ENCODE data around the gene PAPSS2.
"Not testable (repeated sequence)": the region's sequence is repeated elsewhere in the genome, so short reads cannot be mapped to it uniquely, and the experiment has no call there.

The PAPSS2 gene

DNA sequence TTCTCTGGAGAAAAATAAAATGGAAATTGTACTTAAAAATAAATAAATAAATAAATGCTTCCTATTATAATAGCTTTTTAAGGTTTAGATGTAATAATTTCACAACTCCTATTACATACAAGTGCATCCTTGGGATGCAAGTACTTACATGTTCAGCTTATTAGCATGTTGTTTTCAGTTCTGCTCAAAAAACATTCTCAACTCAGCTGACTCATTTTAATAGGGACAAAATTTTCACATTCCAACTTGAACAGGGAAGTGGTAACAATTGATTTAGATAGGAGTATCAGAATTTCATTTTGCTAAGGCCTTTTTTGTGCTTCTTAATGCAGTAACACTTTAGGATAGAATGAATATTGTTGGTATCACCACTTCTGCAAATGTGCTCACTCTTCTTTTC, 16.7 kb upstream of the PAPSS2 start:
- no peak for DNase-seq (ENCODE audit: low read depth in 2 of 2)

GRCh38 chr10:87643920-87644319, 15.8 kb upstream of the PAPSS2 start:
- DNase-seq (ENCODE audit: low read depth in 2 of 2) = no peak

- DNase-seq (ENCODE audit: low read depth in 2 of 2) = not testable (repeated sequence)
Observed at GRCh38 chr10:87644500-87644899, 15.2 kb upstream of the PAPSS2 start.

GRCh38 chr10:87646192-87646909, 13.3 kb upstream of the PAPSS2 start:
- no peak for DNase-seq (ENCODE audit: low read depth in 2 of 2)

- no peak for DNase-seq (ENCODE audit: low read depth in 2 of 2)
Observed at GRCh38 chr10:87646935-87647334, 12.7 kb upstream of the PAPSS2 start.

GRCh38 chr10:87650838-87651589, 8.7 kb upstream of the PAPSS2 start:
- DNase-seq (ENCODE audit: low read depth in 2 of 2) = no peak

- no peak for DNase-seq (ENCODE audit: low read depth in 2 of 2)
Observed at GRCh38 chr10:87651801-87652200, 7.9 kb upstream of the PAPSS2 start.

DNA sequence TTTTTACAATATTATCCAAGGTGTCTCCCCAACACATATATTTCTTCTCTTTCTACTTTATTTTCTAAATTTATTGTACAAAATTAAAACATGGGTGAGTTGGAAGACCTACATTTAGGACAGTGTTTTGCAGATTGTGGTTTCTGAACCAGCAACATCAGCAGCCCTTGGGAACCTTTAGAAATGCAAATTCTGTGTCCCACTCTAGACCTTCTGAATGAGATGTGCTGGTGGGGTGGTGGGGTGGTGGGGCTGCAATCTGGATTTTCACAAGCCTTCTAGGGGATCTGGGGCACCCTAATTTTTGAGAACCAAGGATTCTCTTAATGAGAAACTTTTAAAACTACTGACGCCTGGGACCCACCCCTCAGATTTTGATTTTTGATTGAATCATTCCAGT, 7.4 kb upstream of the PAPSS2 start:
- no peak for DNase-seq (ENCODE audit: low read depth in 2 of 2)

DNA sequence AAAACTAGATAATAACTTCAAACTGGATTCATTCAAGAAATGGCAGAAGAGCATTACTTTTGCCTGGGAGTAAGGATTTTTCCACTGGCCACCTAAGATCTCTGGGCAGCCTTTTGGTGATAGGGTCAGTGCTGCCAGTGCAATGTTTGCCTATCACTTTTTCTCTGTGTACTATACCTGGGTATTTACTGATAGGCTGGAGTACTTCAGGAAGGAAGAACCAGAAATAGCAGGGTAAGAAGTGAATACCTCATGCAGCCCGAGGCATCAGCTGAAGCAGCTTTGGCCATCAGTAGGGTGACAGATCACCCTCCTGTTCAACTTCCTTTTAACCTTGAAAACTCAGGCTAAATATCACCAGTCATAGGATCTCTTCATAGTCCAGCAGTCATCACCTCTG, 5.5 kb upstream of the PAPSS2 start:
- DNase-seq (ENCODE audit: low read depth in 2 of 2) = no peak

DNA sequence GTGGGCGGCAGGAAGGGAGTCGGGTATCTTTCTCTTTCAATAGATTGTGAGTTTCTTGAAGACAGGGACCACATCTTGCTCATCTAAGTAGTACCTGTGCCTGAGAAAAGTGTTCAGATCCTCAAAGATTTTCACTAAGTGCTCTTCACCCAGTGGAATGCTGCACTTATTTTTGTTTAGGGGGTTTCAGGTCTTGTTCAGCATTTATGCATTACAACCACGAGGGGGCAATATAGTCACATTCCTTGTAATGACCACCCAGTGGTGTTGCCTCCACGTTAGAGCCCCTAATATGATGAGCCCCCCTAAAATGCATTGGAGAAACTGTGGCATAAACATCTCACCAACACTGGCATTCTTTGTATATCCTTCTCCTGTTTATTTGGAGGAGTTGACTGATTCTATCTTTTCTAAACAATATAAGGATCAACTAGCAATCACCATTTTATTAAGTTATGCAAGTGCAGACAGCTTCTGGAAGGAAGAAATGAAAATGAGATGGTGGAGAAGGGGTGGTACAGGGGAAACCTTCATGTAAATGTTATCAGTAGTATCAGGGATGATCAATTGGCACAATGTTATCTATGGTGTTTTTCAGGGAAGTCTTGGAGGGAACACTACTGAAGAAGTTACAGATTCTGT, 3.1 kb upstream of the PAPSS2 start:
- no peak for DNase-seq (ENCODE audit: low read depth in 2 of 2)

DNA sequence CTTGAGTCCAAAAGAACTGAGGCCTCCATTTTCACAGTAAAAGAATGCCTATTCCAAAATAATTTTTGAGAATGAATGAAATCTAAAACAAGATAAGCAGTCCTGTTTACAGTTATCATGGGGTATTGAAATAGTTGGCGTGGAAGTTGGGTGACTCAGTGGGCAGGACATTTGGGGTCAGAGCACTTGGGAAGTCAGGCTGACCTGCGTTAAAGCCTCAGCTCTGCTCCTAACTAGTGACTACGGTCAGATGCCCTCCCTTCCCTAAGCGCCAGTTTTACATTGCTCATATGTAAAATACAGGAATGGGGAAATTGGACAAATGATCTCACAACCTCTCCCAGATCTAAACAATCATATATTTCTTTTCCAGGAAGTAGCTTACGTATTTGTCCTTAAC, 2.3 kb upstream of the PAPSS2 start:
- no peak for DNase-seq (ENCODE audit: low read depth in 2 of 2)

DNA sequence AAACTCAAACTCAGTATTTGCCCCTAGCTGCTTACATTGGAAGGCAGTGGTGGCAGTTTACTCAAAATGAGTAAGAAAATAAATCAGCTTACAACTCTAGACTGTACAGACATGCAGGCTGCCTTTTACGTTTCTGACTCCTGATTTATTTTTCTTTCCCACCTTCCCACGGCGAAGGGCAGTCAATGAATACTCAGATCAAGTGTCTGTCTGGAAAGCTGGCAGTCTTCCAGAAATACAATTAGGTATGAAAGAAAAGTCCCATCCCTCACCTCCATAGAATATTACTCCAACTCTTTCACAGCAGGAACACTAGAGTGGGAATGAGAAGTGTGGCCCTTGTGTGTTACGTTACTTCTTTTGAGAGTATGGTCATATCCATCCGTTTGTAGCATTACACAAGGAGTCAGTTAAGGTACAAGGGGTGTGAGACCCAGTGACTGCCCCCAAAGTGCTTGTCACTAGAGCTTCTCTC, 1.3 kb upstream of the PAPSS2 start:
- DNase-seq (ENCODE audit: low read depth in 2 of 2) = no peak

DNA sequence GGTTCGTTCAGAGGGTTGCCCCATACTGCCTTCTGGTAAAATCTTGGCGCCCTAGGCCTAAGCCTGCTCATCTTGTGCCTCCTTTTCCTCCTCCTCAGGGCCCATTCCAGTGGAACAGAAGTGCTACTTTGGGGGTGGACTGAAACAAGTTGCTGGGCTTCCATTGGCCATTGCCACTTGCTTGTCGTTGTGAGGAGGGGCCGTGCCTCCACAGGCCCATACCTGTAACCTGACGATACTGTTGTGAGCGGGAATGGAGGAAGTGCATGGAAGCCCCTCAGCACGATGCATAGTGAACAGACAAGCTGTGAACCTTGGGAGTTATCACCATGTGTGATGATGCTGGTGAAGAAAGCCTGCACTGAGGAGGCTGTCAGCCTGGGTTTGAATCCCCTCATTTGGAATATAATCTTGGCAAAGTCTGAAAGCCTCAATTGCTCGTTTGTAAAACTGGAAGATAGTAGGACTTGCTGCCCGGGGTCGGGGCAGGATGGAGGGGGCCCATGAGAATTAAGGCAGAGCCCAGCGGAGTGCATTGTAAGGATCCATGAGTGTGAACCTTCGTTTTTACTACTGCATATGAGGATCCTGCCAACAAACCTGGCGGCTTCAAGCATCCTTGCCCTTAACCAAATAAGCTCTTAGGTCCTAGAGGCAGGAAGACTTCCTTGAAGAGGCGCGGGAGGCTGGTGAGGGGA, 671 bp upstream of the PAPSS2 start:
- DNase-seq (ENCODE audit: low read depth in 2 of 2) = no peak

- DNase-seq (ENCODE audit: low read depth in 2 of 2) = no peak
Observed at GRCh38 chr10:87660484-87661133, 931 bp downstream of the PAPSS2 start.

DNA sequence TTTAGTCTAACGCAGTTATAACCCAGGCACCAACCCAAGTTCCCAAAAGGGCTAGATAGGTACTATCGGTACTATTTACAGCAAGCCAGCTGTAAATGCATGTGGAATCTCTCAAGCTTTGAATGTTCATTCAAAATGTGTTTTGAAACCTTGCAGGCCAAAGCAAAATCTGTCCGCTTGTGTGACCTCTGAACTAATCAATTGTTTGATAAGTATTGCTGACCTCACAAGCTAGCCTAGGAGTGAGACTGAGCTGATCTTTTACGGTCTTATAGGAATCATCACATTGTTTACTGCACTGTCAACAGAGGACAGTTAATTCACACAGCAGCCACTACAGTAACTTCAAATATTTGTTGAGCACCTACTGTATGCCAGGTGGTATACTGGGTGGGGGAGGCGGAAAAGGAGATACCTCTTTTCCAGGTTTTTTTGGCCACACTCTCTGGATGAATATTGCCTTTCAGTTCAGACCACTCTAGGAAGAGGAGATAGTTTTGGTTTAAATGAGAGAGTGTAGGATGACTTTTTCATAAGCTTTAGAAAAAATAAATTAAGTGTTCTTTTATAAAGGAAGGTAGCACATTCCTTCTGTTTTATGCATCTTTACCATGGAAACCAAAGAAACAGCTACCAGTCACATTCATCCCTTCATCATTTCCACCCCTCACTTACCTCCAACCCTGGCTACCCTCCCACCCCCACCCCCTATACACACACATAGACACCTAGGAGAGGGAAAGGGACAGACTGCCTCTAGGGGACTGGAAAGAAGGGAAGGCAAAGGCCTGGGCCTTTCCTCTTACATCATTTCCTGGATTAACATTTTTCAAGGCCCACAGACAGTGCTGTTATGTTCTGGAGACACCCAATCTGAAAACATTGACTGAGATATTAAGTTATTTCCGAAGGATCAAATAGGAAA, 2.4 kb downstream of the PAPSS2 start:
- DNase-seq (ENCODE audit: low read depth in 2 of 2) = no peak

DNA sequence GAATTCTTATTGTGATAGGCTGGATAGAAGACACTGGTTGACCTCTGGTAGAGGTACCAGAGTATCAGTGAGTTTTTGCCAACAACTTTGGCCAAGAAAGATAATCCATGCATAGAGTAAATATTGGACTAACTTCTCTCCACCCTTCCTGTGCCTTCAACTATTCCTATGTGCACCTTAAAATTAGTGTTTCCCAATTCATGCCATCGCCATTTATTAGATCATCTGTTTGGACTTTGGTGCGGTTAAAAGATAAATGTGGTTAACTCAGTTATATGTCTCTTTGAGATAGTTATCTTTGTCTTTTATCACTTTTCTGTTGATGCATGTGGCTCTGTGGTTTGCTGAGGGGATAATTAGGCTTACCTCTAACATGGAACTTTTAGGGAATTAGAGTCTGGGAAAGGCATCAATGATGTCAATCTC, 4.6 kb downstream of the PAPSS2 start:
- no peak for DNase-seq (ENCODE audit: low read depth in 2 of 2)

GRCh38 chr10:87667493-87667892, 7.8 kb downstream of the PAPSS2 start:
- DNase-seq (ENCODE audit: low read depth in 2 of 2) = no peak

DNA sequence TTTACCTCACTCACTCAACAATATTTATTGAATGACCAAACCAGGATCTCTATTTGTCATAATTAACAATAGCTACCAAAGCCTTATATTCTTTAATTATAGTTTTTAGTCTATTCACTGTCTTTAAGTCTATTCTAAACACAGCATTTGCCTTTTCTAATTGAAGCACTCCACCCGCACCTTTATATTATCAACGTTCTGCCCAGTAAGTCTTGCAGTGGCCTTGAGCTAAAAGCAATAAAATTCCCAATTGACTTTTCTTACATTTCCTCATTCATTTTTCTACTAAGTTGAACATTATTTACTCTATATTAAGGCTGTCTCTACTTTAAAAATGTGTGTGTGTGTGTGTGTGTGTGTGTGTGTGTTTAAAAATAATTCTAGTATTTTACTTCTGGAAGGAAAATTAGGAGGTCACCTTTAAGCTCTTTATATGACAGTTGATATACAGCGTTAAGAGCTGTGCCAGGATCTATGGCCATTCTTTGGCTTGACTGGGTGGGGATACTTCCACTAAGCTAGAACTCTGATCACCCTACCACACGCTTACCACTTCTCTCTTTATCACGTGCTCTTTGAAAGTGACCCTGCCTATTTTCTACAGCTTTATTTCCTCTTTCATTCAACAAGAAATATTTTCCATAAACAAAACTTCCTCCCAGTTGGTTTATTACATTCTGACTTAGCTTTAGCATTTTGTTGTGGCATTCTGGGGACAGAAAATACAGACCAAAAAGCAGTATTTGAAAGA, 8.8 kb downstream of the PAPSS2 start:
- DNase-seq (ENCODE audit: low read depth in 2 of 2) = no peak

GRCh38 chr10:87669752-87670151, 10.1 kb downstream of the PAPSS2 start:
- DNase-seq (ENCODE audit: low read depth in 2 of 2) = no peak

DNA sequence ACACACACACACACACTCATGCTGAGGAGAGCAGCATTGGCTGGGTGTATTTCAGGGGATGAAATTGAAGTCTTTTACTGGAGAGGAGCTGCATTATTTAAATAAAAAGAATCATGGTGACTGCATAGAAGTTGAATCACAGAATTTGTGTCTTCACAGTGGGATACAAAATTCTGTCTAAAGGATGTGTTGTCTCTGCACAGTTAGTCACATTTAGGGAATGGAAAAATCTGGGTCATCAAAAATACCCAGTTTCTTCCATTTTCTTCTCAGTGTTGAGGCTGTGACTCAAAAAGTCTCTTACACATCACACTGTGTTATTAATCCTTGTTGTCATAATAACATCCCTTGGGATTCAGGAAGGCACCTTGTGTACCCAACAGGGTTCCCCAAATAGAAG, 10.9 kb downstream of the PAPSS2 start:
- DNase-seq (ENCODE audit: low read depth in 2 of 2) = no peak
